Panc1 (cell line): Measurements from ENCODE around the gene HLA-F. TPM values are rescaled to one million over a fixed set of nuclear protein-coding genes. Genes with fewer than 3 reads are reported as not detected.

Experiments used
- ATAC-seq: fragments of 200-7000 bp; cut with Tn5 transposase; 2 replicates; pipeline ENCODE4 v1.9.1; 2020; ENCODE audit warnings: mild to moderate bottlenecking, moderate library complexity
- BruUV-seq: library from RNA; stranded (reverse); fragments of 400-500 nt; replicated peaks from 2 replicates; lab custom pipeline; 2021; lab: Mats Ljungman, UMichigan
- CTCF ChIA-PET: fragments of 300-600 bp; sonication (Branson Sonifier 250); formaldehyde crosslinking; loops from one replicate; lab custom pipeline; 2022; ENCODE audit warnings: antibody characterized with exemption; lab: Charles Lee
- POLR2A ChIA-PET: fragments of 300-600 bp; sonication (Branson Sonifier 250); formaldehyde crosslinking; loops from one replicate; lab custom pipeline; 2022; ENCODE audit warnings: antibody characterized with exemption; lab: Charles Lee
- DNase-seq: peaks from one replicate; pipeline ENCODE4 v3.0.0-alpha.2; 2010; ENCODE audit warnings: low read depth, low spot score
- H3K27ac ChIP-seq: 2 replicates; pipeline ENCODE4 v1.5.1; 2011; ENCODE audit warnings: mild to moderate bottlenecking, low read length, inconsistent platforms
- H3K27me3 ChIP-seq: fragments of 200-500 bp; sonication (Bioruptor generic); 2 replicates; pipeline ENCODE4 v1.6.0; 2014; ENCODE audit warnings: low read length, inconsistent platforms; ENCODE audit not compliant: control insufficient read depth, insufficient read depth
- H3K36me3 ChIP-seq: fragments of 200-500 bp; sonication (Bioruptor generic); 2 replicates; pipeline ENCODE4 v1.5.1; 2014; ENCODE audit warnings: inconsistent platforms, mild to moderate bottlenecking, low read length, moderate library complexity; ENCODE audit not compliant: control insufficient read depth, insufficient read depth
- H3K4me1 ChIP-seq: 2 replicates; pipeline ENCODE4 v1.5.1; 2011; ENCODE audit warnings: inconsistent platforms, mild to moderate bottlenecking, low read length, moderate library complexity; ENCODE audit not compliant: control insufficient read depth, insufficient read depth
- H3K4me3 ChIP-seq, 2 experiments: 2 replicates each; pipeline ENCODE4 v1.5.1; 2011 to 2012; ENCODE audit warnings: low read depth in 2 of 2, low read length in 2 of 2, mild to moderate bottlenecking in 2 of 2, inconsistent platforms in 1 of 2, moderate library complexity in 1 of 2
- H3K9me3 ChIP-seq: fragments of 200-500 bp; sonication (Bioruptor generic); 2 replicates; pipeline ENCODE4 v1.5.1; 2014; ENCODE audit warnings: low read depth, mild to moderate bottlenecking, inconsistent platforms, low read length, moderate library complexity; ENCODE audit not compliant: control insufficient read depth, insufficient read depth
- CTCF ChIP-seq: fragments of 450-650 bp; IDR thresholded peaks from 2 replicates; pipeline ENCODE4 v1.5.1; 2017; ENCODE audit warnings: mild to moderate bottlenecking
- POLR2AphosphoS5 ChIP-seq: IDR thresholded peaks from 2 replicates; pipeline ENCODE4 v1.6.1; 2012; ENCODE audit warnings: mild to moderate bottlenecking, low read depth, low read length, moderate library complexity
- REST ChIP-seq, 2 experiments: IDR thresholded peaks; 2 replicates each; pipeline ENCODE4 v1.6.1; 2011 to 2012; ENCODE audit warnings: low read depth in 2 of 2, control low read depth in 1 of 2, low read length in 1 of 2, mild to moderate bottlenecking in 1 of 2, moderate library complexity in 1 of 2; ENCODE audit not compliant: insufficient read depth in 1 of 2
- SIN3A ChIP-seq: IDR thresholded peaks from 2 replicates; pipeline ENCODE4 v1.6.1; 2012; ENCODE audit warnings: low read depth, mild to moderate bottlenecking, low read length, moderate library complexity, borderline replicate concordance; ENCODE audit not compliant: insufficient read depth
- TCF7L2 ChIP-seq: IDR thresholded peaks from 2 replicates; pipeline ENCODE4 v1.6.1; 2011; ENCODE audit warnings: mild to moderate bottlenecking, low read depth, low read length, inconsistent platforms
- in situ Hi-C: cut with HindIII; loops from 2 replicates; pipeline ENCODE4 v1.10.0; 2016; ENCODE audit warnings: low sequenced_read_pairs, low pct_unique_long_range_greater_than_20kb
- intact Hi-C: fragments of 100-400 bp; cut with micrococcal nuclease; formaldehyde crosslinking; loops from one replicate; pipeline ENCODE4 v1.10.0; 2022; ENCODE audit not compliant: unreplicated experiment
- total RNA-seq: library from RNA; stranded (reverse); gene quantifications from one replicate; pipeline ENCODE4 v1.2.1, GENCODE V29; 2021; ENCODE audit not compliant: unreplicated experiment

Gene HLA-F
- total RNA-seq, 1 experiment from 2014 or later: 7.5 TPM

GRCh38 chr6:29702519-29703103, 20.6 kb upstream of the HLA-F start:
- H3K4me3 ChIP-seq: no peak overlapping the region
- no peak overlapping the region for H3K27ac ChIP-seq
- intact Hi-C loops: loop anchor here (5.0 kb wide), 1 partner anchor 50 kb away; no protein-coding TSS in a partner anchor
- ChIA-PET CTCF (interaction anchor here (0.5 to 0.7 kb wide), 3 partner anchors 48 to 116 kb away, joined by 3 to 9 read pairs (median 7); no protein-coding TSS in a partner anchor), POLR2A (no interaction called here)
- in situ Hi-C loops: no loop called here
- BruUV-seq: no TSS peak
- TF ChIP-seq CTCF: peak; percentile 84
- TF ChIP-seq SIN3A: no peak
- ATAC-seq (peak; percentile 93), DNase-seq (no peak)
- H3K4me1 ChIP-seq: no peaks in the 10 kb centered on the region
- no peaks in the 10 kb centered on the region for H3K36me3 ChIP-seq
- peaks cover 11% of the 10 kb centered on the region for H3K27me3 ChIP-seq
- H3K9me3 ChIP-seq: no peaks in the 10 kb centered on the region

- H3K4me3 ChIP-seq: no peak overlapping the region
- in situ Hi-C loops: no loop called here
- intact Hi-C loops: loop anchor here (1.0 kb wide), 1 partner anchor 130 kb away; no protein-coding TSS in a partner anchor
- ChIA-PET CTCF (interaction anchor here (0.6 kb wide), 2 partner anchors 42 to 119 kb away, joined by 3 read pairs; no protein-coding TSS in a partner anchor), POLR2A (no interaction called here)
- peaks cover 19% of the 10 kb centered on the region for H3K27me3 ChIP-seq
- ATAC-seq (peak; percentile 60; the same call in 1 of the 2 replicates), DNase-seq (no peak)
- H3K9me3 ChIP-seq: no peaks in the 10 kb centered on the region
- H3K36me3 ChIP-seq: no peaks in the 10 kb centered on the region
- H3K27ac ChIP-seq: no peak overlapping the region
- H3K4me1 ChIP-seq: no peaks in the 10 kb centered on the region
- peak; percentile 67 for TF ChIP-seq CTCF
- no peak for TF ChIP-seq SIN3A
- no TSS peak for BruUV-seq
Observed at GRCh38 chr6:29705389-29706231, 17.6 kb upstream of the HLA-F start.

- ATAC-seq: no peak
- ChIA-PET CTCF (interaction anchor here (0.7 to 1.1 kb wide), 2 partner anchors 40 to 48 kb away, joined by 3 to 4 read pairs; no protein-coding TSS in a partner anchor), POLR2A (no interaction called here)
- Histone ChIP-seq H3K36me3 (no peaks in the 10 kb centered on the region), H3K27ac (no peak overlapping the region), H3K9me3 (no peaks in the 10 kb centered on the region), H3K4me1 (no peaks in the 10 kb centered on the region), H3K4me3 (no peak overlapping the region), H3K27me3 (peaks cover 16% of the 10 kb centered on the region)
- in situ Hi-C loops: no loop called here
- BruUV-seq: no TSS peak
- DNase-seq: no peak
- intact Hi-C loops: no loop called here
- TF ChIP-seq REST (IDR thresholded peaks at IDR 0.05; ENCODE audit: insufficient read depth in 1 of 2, low read depth in 2 of 2, low read length in 1 of 2) (no peak), POLR2AphosphoS5 (no peak), TCF7L2 (no peak), CTCF (no peak), SIN3A (no peak)
Observed at GRCh38 chr6:29708432-29709179, 14.6 kb upstream of the HLA-F start.
